Ishikawa (cell line): Measurements from ENCODE around the gene TRPM3.

Source experiments
- CEBPB ChIP-seq: IDR thresholded peaks from 2 replicates; pipeline ENCODE4 v1.6.1; 2012
- CREB1 ChIP-seq: IDR thresholded peaks from 2 replicates; pipeline ENCODE4 v1.6.1; 2012; ENCODE audit warnings: low read depth
- EGR1 ChIP-seq: IDR thresholded peaks from 2 replicates; pipeline ENCODE4 v1.6.1; 2012
- EP300 ChIP-seq: IDR thresholded peaks from 2 replicates; pipeline ENCODE4 v1.6.1; 2012; ENCODE audit warnings: borderline replicate concordance
- FOXM1 ChIP-seq: IDR thresholded peaks from 2 replicates; pipeline ENCODE4 v1.6.1; 2012; ENCODE audit warnings: low read depth, borderline replicate concordance
- MAX ChIP-seq: IDR thresholded peaks from 2 replicates; pipeline ENCODE4 v1.6.1; 2012
- NFIC ChIP-seq: IDR thresholded peaks from 2 replicates; pipeline ENCODE4 v1.6.1; 2012
- RAD21 ChIP-seq: IDR thresholded peaks from 2 replicates; pipeline ENCODE4 v1.6.1; 2012; ENCODE audit warnings: low read depth
- REST ChIP-seq: IDR thresholded peaks from 2 replicates; pipeline ENCODE4 v1.6.1; 2012; ENCODE audit warnings: low read depth, mild to moderate bottlenecking
- TAF1 ChIP-seq: IDR thresholded peaks from 2 replicates; pipeline ENCODE4 v1.6.1; 2012; ENCODE audit warnings: low read depth, mild to moderate bottlenecking
- TCF12 ChIP-seq: IDR thresholded peaks from 2 replicates; pipeline ENCODE4 v1.6.1; 2012; ENCODE audit warnings: low read depth
- TEAD4 ChIP-seq: IDR thresholded peaks from 2 replicates; pipeline ENCODE4 v1.6.1; 2012
- USF1 ChIP-seq: IDR thresholded peaks from 2 replicates; pipeline ENCODE4 v1.6.1; 2012
- YY1 ChIP-seq: IDR thresholded peaks from 2 replicates; pipeline ENCODE4 v1.6.1; 2012; ENCODE audit warnings: low read depth
- ZBTB7A ChIP-seq: IDR thresholded peaks from 2 replicates; pipeline ENCODE4 v1.6.1; 2012; ENCODE audit warnings: low read depth

The TRPM3 gene

GRCh38 chr9:70641631-70642030 is 479.8 kb downstream of the TRPM3 start:
- TF ChIP-seq FOXM1 (no peak), MAX (no peak)

- TF ChIP-seq FOXM1, result no peak
- TF ChIP-seq TAF1, result no peak
- no peak for TF ChIP-seq RAD21
Measured at GRCh38 chr9:70641031-70641430, 480.4 kb downstream of the TRPM3 start.

GRCh38 chr9:70639853-70640814 is 481.3 kb downstream of the TRPM3 start:
- TF ChIP-seq EP300, result no peak
- TF ChIP-seq RAD21, result peak; percentile 80
- TF ChIP-seq TAF1, result no peak
- 0 out of 2 replicates have a peak, but pooled peaks have one; percentile 14 for TF ChIP-seq TEAD4
- TF ChIP-seq USF1, result no peak
- no peak for TF ChIP-seq YY1
- TF ChIP-seq EGR1, result no peak

- no peak for TF ChIP-seq YY1
Measured at GRCh38 chr9:70635790-70636189, 485.6 kb downstream of the TRPM3 start.

GRCh38 chr9:70634696-70635095 is 486.7 kb downstream of the TRPM3 start:
- TF ChIP-seq USF1, result no peak
- no peak for TF ChIP-seq CREB1
- no peak for TF ChIP-seq EGR1
- no peak for TF ChIP-seq RAD21
- TF ChIP-seq TEAD4, result no peak
- TF ChIP-seq TAF1, result no peak
- no peak for TF ChIP-seq ZBTB7A
- TF ChIP-seq MAX, result no peak
- no peak for TF ChIP-seq CEBPB
- TF ChIP-seq REST, result no peak
- TF ChIP-seq TCF12, result no peak
- no peak for TF ChIP-seq FOXM1
- TF ChIP-seq NFIC, result no peak
- TF ChIP-seq YY1, result no peak
- no peak for TF ChIP-seq EP300

GRCh38 chr9:70630971-70631370 is 490.4 kb downstream of the TRPM3 start:
- no peak for TF ChIP-seq TCF12
- no peak for TF ChIP-seq CREB1
- no peak for TF ChIP-seq ZBTB7A
- no peak for TF ChIP-seq FOXM1
- TF ChIP-seq USF1, result no peak
- no peak for TF ChIP-seq TEAD4
- TF ChIP-seq CEBPB, result no peak
- no peak for TF ChIP-seq RAD21
- no peak for TF ChIP-seq TAF1
- TF ChIP-seq EGR1, result no peak
- no peak for TF ChIP-seq MAX
- TF ChIP-seq YY1, result no peak
- TF ChIP-seq REST, result no peak
- no peak for TF ChIP-seq NFIC
- no peak for TF ChIP-seq EP300
